Measurements from ENCODE around the gene ERP27.

DNA sequence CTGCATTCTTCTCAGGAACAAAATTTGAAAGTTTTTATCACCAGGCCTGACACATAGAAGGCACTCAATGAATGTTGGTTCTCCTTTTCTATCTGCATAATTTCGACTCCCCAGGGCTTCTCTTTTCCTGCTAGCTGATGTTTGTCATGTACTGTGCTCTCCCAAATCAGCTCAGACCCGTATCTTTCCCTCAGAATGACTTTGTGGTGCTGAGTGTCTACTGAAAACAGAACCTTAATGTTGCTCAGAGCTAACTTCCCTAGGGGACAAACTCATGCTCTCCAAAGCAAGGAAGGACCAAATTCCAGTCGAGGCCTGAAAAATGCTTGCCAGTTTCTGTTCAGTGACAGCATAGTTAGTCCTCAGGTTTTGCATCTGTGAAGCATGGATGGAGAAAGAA lies 21.1 kb upstream of the ERP27 start:
- TF ChIP-seq, protein P1, sequence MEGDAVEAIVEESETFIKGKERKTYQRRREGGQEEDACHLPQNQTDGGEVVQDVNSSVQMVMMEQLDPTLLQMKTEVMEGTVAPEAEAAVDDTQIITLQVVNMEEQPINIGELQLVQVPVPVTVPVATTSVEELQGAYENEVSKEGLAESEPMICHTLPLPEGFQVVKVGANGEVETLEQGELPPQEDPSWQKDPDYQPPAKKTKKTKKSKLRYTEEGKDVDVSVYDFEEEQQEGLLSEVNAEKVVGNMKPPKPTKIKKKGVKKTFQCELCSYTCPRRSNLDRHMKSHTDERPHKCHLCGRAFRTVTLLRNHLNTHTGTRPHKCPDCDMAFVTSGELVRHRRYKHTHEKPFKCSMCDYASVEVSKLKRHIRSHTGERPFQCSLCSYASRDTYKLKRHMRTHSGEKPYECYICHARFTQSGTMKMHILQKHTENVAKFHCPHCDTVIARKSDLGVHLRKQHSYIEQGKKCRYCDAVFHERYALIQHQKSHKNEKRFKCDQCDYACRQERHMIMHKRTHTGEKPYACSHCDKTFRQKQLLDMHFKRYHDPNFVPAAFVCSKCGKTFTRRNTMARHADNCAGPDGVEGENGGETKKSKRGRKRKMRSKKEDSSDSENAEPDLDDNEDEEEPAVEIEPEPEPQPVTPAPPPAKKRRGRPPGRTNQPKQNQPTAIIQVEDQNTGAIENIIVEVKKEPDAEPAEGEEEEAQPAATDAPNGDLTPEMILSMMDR (optimal IDR thresholded peaks at IDR 0.05 in 1 of 3, IDR thresholded peaks at IDR 0.05 in 1 of 3, conservative IDR thresholded peaks at IDR 0.05 in 1 of 3; ENCODE audit: extremely low read depth in 1 of 3, insufficient read depth in 2 of 3, low read length in 3 of 3), result no peak
- TF ChIP-seq EZH2 (IDR thresholded peaks at IDR 0.05; ENCODE audit: low read length), result no peak

All from keratinocyte (primary cell).